GM19240 (cell line): ENCODE data around the gene PARD6B.

Experiments used
- DNase-seq: peaks from one replicate; pipeline ENCODE4 v3.0.0; 2011; ENCODE audit warnings: low spot score; ENCODE audit not compliant: insufficient read length

The PARD6B gene

GRCh38 chr20:50724112-50724725, 7.2 kb upstream of the PARD6B start:
- no peak for DNase-seq

- DNase-seq = no peak
These were observed 6.3 kb upstream of the PARD6B start for GRCh38 chr20:50724851-50725723.

- DNase-seq = no peak
These were observed 5.7 kb upstream of the PARD6B start for GRCh38 chr20:50725724-50726005.

DNA sequence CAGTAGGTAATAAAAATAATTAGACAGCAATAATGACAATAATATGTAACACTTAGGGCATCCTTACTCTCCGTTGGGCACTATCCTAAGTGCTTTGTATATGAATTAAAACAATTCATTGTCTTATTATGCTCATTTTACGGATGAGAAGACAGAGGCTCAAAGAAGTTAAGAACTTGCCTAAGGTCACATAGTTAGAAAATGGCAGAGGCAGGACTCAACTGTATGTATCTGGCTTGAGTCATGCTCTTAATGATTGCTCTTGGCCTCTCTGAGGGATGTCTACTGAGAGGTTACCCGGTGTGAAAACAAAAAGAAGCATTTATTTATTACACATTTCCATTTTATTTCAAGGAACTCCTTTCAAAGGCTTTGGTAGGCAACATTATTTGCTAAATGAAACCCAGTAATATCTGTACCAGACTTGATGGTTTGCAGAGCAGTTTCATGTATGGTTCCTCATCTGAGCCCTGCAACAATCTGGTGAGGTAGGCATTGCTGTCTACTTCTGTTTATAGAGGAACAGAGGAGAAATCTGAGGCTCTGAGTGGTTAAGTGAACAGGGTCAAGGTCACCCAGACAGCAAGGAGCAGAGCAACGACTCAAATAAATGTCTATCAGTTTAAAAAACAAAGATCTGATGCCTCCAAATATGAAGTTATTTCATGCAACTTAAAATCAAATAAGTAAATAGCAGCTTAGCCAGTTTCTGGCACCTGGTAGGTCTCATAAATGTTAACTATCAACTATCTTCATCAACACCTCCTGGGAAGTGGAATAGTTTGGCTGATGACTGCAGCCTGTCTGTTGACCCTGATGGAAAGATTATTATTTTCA, 4.2 kb upstream of the PARD6B start:
- DNase-seq = no peak

GRCh38 chr20:50727792-50728485, 3.4 kb upstream of the PARD6B start:
- no peak for DNase-seq

DNA sequence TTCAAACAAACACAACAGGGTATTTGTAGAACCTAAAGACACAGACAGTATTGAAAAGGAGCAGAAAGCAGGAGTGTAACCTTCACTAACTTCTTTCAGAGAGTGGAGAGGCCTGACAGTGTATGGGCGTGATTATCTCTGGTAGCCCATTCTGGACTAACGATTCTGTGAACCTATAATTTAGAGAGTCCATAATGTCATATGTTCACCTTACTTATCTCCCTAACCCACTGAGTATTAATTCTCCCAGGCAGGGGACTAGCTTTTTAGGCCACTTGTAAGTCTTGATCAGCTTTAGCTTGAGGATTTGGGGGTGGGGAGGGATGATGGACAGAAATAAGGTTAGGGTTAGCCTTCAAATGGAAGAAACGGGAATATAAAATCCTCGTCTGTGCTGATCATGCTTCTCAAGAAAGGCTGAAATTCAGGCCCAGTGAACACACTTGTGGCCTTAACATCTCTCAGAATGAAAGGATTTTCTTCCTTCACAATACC, 2.8 kb upstream of the PARD6B start:
- no peak for DNase-seq

DNA sequence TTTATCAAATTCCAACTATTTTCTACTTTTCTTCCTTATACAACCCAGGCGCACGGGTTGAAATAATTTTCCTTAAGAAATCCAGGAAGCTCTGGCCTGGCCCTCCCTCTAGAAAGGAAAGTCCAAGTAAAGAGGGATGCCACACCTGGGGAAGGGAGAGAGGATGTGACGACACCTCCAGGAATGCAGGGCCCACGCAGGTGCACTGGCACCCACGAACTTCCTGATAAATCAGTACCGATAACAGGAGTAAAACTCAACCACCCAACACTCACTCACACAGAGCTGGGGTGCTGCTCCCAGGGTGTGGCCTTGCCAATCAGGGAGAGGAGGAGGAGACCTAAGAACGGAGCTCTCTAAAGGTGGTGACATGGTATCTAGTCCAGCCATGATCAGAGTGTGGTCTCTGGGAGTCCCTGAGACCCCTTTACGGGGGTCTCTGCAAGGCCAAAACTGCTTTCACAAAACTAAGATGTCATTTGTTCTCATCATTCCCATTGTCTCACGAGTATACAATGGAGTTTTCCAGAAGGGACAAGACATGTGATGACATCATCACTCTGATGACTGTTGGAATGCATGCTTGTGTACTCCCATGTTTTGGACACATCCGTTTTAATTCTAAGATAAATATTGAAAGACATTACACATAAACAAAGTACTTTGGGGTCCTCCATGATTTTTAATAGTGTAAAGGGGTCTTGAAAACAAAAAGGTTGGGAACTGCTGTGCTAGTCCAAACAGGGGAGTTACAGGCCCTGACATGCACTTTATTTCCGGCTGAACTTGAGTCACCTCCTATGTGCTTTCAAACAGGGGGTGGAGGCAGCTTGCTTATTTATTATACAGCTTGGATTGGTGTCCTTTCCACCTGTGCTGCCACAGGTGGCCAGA, 2.2 kb upstream of the PARD6B start:
- DNase-seq = no peak

- DNase-seq = no peak
These were observed 1.2 kb upstream of the PARD6B start for GRCh38 chr20:50729901-50730764.

GRCh38 chr20:50730765-50731054, 670 bp upstream of the PARD6B start:
- DNase-seq = no peak

DNA sequence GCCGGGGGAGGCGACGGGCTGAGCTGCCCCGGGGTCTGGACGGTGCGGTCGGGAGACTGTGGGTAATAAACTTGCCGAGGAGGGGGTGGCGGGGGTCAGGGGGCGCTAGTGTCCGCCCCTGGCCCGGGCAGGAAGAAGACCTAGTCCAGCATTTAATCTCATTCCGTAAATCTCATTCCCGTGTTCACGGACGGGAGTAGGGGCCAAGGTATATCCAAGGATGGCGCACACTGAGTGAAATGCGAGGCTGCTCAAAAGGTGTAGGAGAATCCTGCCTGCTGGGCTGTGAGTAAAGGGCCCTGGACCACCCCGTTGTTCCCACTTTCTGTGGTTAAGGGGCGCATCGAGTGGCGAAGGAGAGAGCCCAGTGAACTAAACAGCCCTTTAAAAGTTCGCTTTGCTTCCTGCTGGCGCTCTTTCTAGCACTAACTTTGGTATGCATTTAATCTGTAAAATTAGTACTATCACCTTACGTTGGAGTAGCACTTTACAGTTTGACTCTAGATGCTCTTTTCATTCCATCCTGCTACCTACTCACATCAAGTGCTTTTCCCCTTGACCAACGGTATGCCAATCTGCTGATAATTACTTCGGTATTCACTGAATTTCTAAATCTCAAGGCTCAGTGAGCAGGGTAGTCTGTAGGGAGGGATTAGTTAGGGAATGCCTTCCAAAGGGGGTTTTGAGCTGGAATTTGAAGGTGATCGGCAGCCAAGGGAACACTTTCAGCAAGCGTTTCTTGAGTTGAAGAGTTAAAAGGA, 730 bp downstream of the PARD6B start:
- DNase-seq = no peak

GRCh38 chr20:50733644-50734349, 2.4 kb downstream of the PARD6B start:
- DNase-seq = no peak

DNA sequence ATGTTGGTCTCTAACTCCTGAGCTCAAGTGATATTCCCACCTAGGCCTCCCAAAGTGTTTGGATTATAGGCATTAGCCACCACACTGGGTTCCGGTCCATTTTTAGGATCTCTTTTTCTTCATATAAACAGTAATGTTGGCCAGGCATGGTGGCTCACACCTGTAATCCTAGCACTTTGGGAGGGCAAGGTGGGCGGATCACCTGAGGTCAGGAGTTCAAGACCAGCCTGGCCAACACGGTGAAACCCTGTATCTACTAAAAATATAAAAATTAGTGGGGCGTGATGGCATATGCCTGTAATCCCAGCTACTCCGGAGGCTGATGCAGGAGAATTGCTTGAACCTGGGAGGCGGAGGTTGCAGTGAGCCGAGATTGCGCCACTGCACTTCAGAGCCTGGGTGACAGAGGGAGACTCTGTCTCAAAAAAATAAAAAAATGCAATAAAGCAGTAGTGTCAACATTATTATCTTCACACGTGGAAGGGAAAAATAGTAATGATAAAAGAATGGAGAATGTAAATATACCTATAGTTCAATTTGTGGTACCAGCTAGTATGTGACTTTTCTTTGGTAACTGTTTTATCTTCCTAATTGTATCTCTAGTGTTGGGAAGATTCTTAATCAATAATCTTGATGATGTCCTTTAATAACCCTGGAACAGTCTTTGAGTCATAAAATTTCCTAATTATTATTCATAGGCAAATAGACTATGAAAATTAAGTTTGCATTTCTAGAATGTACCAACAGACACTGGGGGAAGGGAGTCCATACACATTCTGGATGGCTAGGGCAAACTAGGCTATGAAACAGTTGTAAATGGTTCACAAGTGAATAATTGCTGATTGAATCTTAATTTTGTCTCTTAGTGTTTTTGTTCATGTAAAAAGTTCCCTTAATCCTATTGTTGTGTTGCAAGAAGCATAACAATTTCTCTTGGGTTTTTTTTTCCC, 3.6 kb downstream of the PARD6B start:
- no peak for DNase-seq

- no peak for DNase-seq
These were observed 4.4 kb downstream of the PARD6B start for GRCh38 chr20:50735813-50736212.

- no peak for DNase-seq
These were observed 6.0 kb downstream of the PARD6B start for GRCh38 chr20:50737352-50737751.

- no peak for DNase-seq
These were observed 11.7 kb downstream of the PARD6B start for GRCh38 chr20:50743087-50743486.

DNA sequence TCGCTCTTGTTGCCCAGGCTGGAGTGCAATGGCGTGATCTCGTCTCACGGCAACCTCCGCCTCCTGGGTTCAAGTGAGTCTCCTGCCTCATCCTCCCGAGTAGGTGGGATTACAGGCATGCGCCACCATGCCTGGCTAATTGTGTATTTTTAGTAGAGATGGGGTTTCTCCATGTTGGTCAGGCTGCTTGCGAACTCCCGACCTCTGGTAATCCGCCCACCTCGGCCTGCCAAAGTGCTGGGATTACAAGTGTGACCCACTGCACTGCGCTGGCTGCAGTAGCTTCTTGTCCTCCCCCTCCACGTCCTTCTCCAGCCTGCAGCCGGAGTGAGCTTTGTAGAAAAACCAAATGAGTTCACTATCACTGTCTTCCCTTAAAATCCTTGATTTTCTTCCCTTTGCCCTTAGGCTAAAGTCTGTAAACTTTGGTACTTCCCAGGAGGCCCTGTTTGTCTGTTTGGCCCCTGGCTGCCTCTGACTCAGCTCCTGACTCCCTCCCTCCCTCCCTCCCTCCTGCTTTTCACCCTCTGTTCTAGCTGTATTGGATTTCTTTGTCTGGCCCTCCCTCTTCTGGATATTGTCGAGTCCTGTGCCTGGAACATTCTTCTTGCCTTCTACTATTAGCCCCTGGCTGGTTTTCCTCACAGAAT, 12.9 kb downstream of the PARD6B start:
- no peak for DNase-seq

GRCh38 chr20:50745634-50746137, 14.3 kb downstream of the PARD6B start:
- no peak for DNase-seq
